NB4 (cell line): Measurements from ENCODE around the gene NKAIN4.

Experiments used
- CTCF ChIP-seq: IDR thresholded peaks from one replicate; pipeline ENCODE4 v1.5.1; 2012; ENCODE audit warnings: low read depth, low read length
- POLR2A ChIP-seq: IDR thresholded peaks from 2 replicates; pipeline ENCODE4 v1.6.1; 2011; ENCODE audit warnings: mild to moderate bottlenecking; ENCODE audit not compliant: insufficient read length; ENCODE audit errors: extremely low read depth

GRCh38 chr20:63256954-63257353 lies 2.7 kb upstream of the NKAIN4 start:
- TF ChIP-seq CTCF (no peak), POLR2A (no peak)
